Measurements from ENCODE around the gene NBL1.

Gene NBL1

DNA sequence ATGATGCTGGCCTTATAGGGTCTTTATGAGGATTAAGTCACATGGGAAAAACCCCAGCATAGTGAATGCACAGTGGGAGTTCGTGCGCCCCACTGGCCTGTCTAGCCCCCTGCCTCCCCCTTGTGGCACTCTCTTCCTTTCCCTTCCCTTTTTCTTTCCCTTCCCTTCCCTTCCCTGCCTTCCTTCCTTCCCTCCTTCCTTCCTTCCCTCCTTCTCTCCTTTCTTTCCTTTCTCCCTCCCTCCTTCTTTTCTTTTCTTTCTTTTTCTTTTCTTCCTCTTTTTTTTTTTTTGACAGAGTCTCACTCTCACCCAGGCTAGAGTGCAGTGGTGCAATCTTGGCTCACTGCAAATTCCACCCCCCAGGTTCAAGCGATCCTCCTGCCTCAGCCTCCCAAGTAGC lies 59.2 kb downstream of the NBL1 start:
- no peak for ATAC-seq
- no peak for DNase-seq

GRCh38 chr1:19704247-19705113 lies 60.4 kb downstream of the NBL1 start:
- peak; percentile 66 for DNase-seq
- ATAC-seq = no peak

- no peak for ATAC-seq
- no peak for DNase-seq
These were observed 61.4 kb downstream of the NBL1 start for GRCh38 chr1:19705464-19705863.

- ATAC-seq = no peak
- DNase-seq = no peak
These were observed 62.0 kb downstream of the NBL1 start for GRCh38 chr1:19706136-19706535.

All from stimulated activated naive CD8-positive, alpha-beta T cell treated with anti-CD3 and anti-CD28 coated beads, Interleukin-15, Interleukin-2, amounts not matched to agents 100 U/mL and 50 U/mL, for 24 hours (primary cell).